GM15510 (cell line): ENCODE measurements around the gene IL36RN.

Source experiments
- POLR2A ChIP-seq: IDR thresholded peaks from 3 replicates; pipeline ENCODE4 v1.6.1; 2011; ENCODE audit warnings: borderline replicate concordance; ENCODE audit not compliant: insufficient read length; ENCODE audit errors: extremely low read depth

Gene IL36RN

DNA sequence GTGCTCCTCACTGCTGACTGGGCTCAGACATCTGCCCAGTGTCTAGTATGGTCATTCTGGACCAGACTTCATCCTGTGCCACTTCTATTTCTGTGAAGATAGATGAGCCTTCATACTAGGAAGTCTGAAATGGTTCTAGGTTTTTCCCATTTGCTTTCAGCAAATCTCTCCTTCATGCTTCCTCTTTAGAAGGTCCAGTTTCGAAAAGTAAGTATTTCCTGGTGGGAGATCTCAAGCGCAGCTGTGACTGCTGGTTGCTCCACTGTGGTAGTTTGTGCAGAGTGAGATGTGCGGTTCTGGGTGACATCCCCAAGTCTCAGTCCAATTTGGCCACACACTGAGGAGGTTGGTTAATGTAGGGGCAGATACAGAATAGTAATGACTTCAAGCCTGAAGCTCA, 20.7 kb upstream of the IL36RN start:
- TF ChIP-seq POLR2A, result no peak

DNA sequence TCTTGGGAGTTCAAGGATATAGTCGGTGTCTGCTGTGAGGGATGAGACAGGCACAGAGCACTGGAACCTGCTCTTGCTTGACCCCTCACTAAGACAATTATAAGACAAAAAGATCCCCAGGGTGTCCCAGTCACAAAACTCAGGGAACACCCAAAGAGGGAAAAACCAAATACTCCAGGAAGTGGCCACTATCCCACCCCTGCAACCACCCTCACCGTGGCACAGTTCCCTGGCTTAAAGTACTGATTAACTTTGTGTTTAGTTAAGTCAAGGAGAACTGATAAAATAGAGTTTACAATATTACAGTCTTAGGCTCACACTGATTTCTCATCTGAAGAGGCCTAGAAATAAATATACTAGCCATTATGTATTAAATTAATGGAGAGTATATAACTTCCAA, 19.8 kb upstream of the IL36RN start:
- TF ChIP-seq POLR2A, result no peak

DNA sequence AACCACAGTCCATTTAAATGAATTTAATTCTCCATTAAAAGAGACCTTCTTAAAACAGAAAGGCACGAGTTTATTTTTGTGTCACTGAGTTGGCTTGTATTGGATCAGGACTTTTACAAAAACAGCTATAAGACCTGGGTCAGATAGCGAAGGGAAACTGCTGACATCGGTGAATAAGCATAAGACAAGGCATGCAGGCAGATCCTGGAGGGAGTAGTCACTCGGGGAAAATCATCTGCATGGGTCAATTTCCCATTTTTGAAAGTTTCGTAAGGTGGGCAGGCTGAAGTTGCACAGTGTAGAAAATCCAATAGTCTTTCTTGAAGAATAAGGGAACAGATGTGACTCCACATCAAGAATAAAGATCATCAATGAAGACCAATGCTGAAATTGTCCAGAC, 19.3 kb upstream of the IL36RN start:
- no peak for TF ChIP-seq POLR2A

DNA sequence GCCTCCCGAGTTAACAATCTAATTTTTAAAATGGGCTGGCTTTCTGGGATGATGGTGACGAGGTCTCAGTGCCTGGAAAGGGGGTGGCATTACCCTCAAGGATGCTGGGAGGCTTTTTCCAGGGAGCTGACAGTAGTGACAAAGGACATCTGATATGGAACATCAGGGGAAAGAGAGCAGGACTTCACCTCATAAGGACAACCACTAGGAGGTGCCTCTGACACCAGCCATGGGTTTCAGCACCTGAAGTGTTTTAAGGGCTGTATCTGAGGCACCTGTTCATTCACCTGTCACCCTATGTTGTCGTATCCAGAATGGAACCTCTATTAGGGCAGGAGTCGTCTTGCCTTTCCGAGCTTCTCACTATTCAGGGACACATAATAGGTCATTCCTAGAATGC, 17.1 kb upstream of the IL36RN start:
- TF ChIP-seq POLR2A, result no peak

DNA sequence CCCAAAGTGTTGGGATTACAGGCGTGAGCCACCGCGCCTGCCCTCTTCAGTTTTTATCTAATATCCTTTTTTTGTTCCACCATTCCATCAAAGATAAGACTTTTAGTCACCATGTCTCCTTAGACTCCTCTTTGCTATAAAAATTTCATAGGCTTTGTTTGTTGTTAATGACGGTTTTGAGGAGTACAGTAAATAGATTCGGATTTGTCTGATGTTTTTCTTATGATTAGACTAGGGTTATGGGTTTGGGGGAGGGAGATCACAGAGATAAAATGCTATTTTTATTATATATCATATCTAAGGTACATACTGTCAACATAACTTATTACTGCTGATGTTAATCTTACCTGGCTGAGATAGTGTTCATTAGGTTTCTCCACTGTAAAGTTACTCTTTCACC, 12.5 kb upstream of the IL36RN start:
- no peak for TF ChIP-seq POLR2A

DNA sequence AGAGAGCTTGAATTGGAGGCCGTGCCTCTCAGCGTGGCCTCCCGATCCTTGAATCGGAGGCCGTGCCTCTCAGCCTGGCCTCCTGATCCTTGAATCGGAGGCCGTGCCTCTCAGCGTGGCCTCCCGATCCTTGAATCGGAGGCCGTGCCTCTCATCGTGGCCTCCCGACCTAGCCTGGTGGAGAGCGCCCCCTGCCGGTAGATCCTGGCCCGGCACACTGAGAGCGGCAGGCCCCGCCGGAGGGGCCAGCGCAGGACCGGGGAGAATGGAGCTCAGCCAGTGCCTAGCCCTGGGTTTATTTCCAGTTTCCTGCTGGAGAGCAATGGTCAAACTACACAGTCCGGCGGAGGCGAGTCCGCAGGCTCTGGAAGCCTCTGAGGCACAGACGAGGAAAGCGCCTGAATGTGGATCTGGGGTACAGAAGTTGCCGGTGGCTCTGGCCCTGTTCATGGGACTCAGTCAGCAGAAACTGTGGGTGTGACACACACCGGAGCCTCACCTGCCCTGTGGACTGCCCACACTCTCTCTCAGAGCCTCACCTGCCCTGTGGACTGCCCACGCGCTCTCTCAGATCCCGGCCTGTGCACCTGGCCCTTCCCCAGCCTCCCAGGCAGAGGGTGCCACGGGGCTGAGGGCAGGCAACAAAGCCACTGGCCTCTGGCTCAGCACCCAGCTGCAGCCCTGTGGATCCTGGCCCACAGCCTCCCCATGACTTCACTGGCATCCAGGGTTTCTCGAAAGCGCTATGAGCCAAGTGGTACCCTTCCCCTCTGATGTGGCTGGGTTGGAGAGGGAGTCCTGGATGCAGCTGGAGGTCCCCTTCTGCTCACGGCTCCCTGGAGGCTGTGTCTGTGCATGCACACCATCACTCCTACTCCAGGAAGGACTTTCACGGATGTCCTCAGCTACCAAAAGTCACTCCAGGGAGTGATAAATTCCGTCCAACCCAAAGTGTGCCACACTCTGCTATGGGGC, 7.8 kb upstream of the IL36RN start:
- no peak for TF ChIP-seq POLR2A

DNA sequence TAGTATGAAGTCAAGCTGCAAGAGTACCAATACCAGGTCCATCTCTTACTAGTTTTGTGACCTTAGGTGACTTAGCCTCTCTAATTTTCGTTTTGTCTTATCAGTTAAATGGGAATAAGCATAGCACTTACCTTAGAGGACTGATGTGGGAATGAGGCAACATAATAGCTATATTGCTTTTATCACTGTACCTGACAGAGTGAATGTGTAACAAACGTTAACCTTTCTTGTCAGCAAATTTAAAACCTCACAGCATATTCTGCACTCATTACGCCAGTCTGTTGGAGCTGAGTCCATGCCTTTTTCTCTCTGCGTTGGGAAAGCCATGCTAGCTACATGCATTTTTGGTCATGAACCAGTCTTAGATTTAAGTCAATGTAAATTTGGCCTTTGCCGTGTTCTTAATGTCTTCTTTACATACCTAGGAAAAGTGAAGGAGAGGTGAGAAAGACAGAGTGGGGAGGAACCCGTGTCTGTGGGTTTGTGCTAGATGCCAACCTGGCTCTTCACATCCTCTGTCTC, 6.5 kb upstream of the IL36RN start, which contains the start of gene IL36B:
Gene IL36B, minus strand, starts transcription at position 472 of the 522 bp plus-strand sequence.
- no peak for TF ChIP-seq POLR2A

DNA sequence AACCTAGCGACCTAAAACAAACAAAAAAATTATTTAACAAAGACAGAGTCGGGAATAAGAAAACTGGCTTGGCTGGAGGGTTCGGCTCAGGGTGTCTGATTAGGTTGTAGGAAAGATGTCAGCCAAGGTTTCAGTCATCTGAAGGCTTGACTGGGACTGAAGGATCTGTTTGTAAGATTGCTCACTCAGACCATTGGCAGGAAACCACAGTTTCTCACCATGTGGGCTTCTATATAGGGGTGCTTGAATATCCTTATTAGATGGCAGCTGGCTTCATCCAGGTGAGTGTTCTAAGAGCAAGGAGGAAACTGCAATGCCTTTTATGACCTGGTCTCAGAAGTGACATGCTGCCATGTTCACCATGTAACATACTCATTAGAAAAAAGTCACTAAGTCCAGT, 5.3 kb upstream of the IL36RN start:
- TF ChIP-seq POLR2A, result no peak

DNA sequence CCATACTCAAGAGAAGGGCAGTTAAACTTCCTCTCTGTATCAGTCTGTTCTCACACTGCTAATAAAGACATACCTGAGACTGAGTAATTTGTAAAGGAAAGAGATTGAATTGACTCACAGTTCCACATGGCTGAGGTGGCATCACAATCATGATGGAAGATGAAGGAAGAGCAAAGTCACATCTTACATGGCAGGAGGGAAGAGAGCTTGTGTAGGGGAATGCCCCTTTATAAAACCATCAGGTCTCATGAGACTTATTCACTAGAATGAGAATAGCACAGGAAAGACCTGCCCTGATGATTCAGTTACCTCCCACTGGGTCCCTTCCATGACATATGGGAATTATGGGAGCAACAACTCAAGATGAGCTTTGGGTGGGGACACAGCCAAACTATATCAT, 4.9 kb upstream of the IL36RN start:
- TF ChIP-seq POLR2A, result no peak

DNA sequence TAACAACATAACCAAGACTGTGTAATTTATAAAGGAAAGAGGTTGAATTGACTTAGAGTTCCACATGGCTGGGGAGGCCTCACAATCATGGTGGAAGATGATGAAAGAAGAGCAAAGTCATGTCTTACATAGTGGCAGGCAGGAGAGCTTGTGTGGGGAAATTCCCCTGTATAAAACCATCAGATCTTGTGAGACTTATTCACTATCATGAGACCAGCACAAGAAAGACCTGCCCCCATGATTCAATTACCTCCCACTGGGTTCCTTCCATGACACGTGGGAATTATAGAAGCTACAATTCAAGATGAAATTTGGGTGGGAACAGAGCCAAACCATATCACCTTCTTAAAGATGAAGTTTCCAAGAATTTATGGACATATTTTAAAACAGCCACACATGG, 2.5 kb upstream of the IL36RN start:
- no peak for TF ChIP-seq POLR2A

DNA sequence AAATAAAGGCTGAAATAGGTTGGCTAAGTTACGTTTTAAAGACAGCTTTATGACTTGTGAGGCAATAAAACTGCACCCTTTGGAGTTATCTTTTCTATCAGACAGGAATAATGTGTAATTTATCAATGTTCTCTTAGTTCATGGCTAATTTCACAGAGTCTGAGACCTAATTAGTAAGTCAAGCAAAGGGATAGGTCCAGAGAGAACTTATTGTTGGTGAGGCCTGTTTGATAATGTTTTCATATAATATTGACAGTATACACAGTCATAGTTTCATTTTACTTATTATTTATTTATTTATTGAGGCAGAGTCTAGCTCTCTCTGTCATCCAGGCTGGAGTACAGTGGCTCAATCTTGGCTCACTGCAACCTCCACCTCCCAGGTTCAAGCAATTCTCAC, 1.9 kb upstream of the IL36RN start:
- TF ChIP-seq POLR2A, result no peak

DNA sequence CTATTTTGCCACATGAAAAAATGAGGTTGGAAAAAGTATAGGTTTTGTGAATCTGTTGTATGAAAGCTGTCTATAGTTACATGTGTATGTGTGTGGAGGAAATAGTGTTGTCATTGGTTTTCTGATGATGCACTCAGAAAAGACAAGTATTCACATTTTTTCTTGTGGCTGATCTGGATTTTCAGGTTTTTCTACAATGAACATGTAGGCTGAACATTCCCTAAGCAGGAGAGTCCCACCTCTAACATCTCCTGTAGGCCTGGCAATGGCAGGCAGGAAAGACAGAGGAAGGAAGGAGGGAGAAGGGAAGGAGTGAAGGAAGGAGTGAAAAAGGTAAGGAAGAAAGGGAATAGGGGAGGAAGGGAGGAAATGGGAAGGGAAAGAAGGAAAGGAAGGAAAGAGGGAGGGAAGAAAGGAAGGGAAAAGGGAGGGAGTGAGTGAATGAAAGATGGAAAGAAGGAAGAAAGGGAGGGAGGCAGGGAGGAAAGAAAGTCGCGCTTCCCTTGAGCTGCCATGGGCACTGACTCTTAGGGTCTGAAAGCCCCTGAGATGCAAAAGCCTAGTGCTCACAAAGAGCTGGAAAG, 495 bp upstream of the IL36RN start:
- no peak for TF ChIP-seq POLR2A

DNA sequence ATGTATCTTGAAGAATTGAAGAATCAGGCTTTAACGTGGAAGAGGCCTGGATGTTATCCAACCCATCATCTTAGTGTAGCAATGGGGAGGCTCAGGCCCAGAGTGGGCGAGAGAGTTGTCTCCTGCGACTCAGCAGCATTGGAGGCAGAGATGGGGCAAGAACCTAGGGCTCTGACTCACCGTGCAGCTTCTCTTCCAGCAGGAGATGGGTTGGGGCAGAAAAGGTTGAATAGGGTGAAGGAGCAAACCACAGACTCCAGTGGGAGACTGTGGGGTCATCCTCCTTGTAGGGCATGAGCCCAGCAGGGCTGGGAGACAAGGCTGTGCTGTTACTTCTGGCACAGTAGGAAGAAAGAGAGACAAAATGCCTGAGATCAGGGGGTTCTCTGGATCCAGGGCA, 1.4 kb downstream of the IL36RN start:
- TF ChIP-seq POLR2A, result no peak

DNA sequence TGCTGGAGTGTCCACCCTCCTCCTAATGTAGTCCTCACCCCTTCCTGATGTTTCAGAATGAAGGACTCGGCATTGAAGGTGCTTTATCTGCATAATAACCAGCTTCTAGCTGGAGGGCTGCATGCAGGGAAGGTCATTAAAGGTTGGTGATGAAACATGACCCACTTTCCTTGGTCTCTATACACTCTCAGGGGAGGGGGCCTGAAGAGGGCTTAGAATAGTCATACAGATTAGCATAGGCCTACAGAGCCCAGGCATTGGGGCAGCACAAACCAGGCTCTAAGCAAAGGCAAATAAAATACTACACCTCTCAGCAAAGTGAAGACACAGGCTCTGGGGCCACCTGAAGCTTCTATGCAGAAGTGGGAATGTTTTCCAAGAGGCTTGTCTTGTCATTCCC, 1.8 kb downstream of the IL36RN start:
- no peak for TF ChIP-seq POLR2A

DNA sequence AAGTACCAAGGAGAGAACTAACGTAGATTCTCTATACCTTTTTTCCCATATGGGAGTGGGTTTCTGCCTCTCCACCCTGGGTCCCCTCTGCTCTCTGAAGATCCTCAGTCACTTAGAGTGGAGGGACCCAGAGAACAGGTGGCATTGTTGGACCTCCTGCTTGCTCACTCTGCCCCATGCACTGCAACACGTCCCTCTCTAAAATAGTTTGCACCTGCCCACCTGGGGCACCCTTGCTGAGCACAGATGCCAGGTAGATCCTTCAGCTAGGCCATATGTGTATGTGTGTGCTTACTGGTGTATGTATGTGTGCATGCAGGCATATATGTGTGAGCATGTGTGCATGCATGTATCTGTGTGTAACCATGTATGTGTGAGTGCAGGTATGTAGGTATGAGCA, 2.2 kb downstream of the IL36RN start:
- no peak for TF ChIP-seq POLR2A
